Thoracic aorta (tissue), 2 donors: Measurements from ENCODE around the gene GNB3. TPM values are rescaled to one million over a fixed set of nuclear protein-coding genes. Genes with fewer than 3 reads are reported as not detected.
A peak's percentile ranks its signal among the peaks of the same experiment; 100 is the strongest.
"Not testable (repeated sequence)": the region's sequence is repeated elsewhere in the genome, so short reads cannot be mapped to it uniquely, and the experiment has no call there.

Source experiments
- ATAC-seq: fragments of 150-250 bp; one replicate; pipeline ENCODE4 v1.8.0; 2017; ENCODE audit warnings: low read depth; ENCODE audit not compliant: insufficient number of reproducible peaks, low FRiP score
- DNase-seq: peaks from one replicate; pipeline ENCODE4 v3.0.0-alpha.2; 2020; ENCODE audit warnings: low spot score
- H3K27ac ChIP-seq, 2 donors: fragments of 200-600 bp; sonication (generic); 1 replicate in 1 of 2; 2 replicates in 1 of 2; pipeline ENCODE4 v1.5.1; 2016; ENCODE audit warnings: mild to moderate bottlenecking in 2 of 2, moderate library complexity in 2 of 2
- H3K27me3 ChIP-seq: fragments of 200-600 bp; sonication (generic); replicated peaks from 2 replicates; pipeline ENCODE4 v1.6.0; 2016; ENCODE audit warnings: mild to moderate bottlenecking; ENCODE audit not compliant: insufficient read depth
- H3K36me3 ChIP-seq: fragments of 200-600 bp; sonication (generic); one replicate; pipeline ENCODE4 v1.5.1; 2016
- H3K4me1 ChIP-seq, 2 donors: fragments of 200-600 bp; sonication (generic); 1 replicate in 1 of 2; 2 replicates in 1 of 2; pipeline versions ENCODE4 v1.5.1 to v1.6.0; 2016; ENCODE audit warnings: low read depth in 2 of 2, mild to moderate bottlenecking in 1 of 2; ENCODE audit not compliant: control insufficient read depth in 1 of 2
- H3K4me3 ChIP-seq: fragments of 200-600 bp; sonication (generic); 2 replicates; pipeline ENCODE4 v1.5.1; 2016; ENCODE audit warnings: mild to moderate bottlenecking
- H3K9me3 ChIP-seq: fragments of 200-600 bp; sonication (generic); 2 replicates; pipeline ENCODE4 v1.5.1; 2016
- CTCF ChIP-seq: fragments of 200-600 bp; sonication (generic); IDR thresholded peaks from one replicate; pipeline ENCODE4 v1.5.1; 2019; ENCODE audit warnings: antibody characterized with exemption
- total RNA-seq, 2 donors: library from RNA; depleted of rRNA; stranded (reverse); fragments of >200 nt; gene quantifications; one replicate each; pipeline versions ENCODE4 v1.1.0 to v1.2.3, GENCODE V29; 2016

GNB3 gene
- total RNA-seq, 2 donors from 2014 or later: 9.3 to 16.6 TPM

- peak; percentile 90 for ATAC-seq
- Histone ChIP-seq H3K27me3 (no peaks in the 10 kb centered on the region), H3K36me3 (peaks cover 11% of the 10 kb centered on the region), H3K9me3 (no peaks in the 10 kb centered on the region), H3K27ac (peak within 1 kb of the TSS; percentile 89 to 94), H3K4me1 (peaks cover 31 to 42% of the 10 kb centered on the region in 2 donors), H3K4me3 (peak within 1 kb of the TSS; percentile 97)
- no peak for TF ChIP-seq CTCF
- peak; percentile 88 for DNase-seq
These were observed 32.6 kb downstream of the GNB3 start, which contains the start of gene SPSB2 for GRCh38 chr12:6873094-6874014. TSS of gene SPSB2 (minus strand) at chr12:6873303. CDS start at chr12:6872901, 402 bp downstream.

- Histone ChIP-seq H3K27ac (peak overlapping the region; percentile 89 to 94), H3K36me3 (peaks cover 11% of the 10 kb centered on the region), H3K4me3 (peak overlapping the region; percentile 97), H3K4me1 (peaks cover 25 to 36% of the 10 kb centered on the region in 2 donors)
- DNase-seq, H3K9me3 ChIP-seq, ATAC-seq, H3K27me3 ChIP-seq: not testable (repeated sequence)
These were observed 33.3 kb downstream of the GNB3 start for GRCh38 chr12:6874015-6874368.

GRCh38 chr12:6879824-6880223 lies 39.1 kb downstream of the GNB3 start:
- not testable (repeated sequence) for ATAC-seq, H3K9me3 ChIP-seq, DNase-seq, H3K4me3 ChIP-seq, H3K27ac ChIP-seq, H3K4me1 ChIP-seq, H3K27me3 ChIP-seq
- peaks cover 13% of the 10 kb centered on the region for H3K36me3 ChIP-seq

GRCh38 chr12:6883252-6883651 lies 42.5 kb downstream of the GNB3 start:
- Histone ChIP-seq H3K4me1 (no peaks in the 10 kb centered on the region), H3K36me3 (peaks cover 13% of the 10 kb centered on the region), H3K4me3 (no peak overlapping the region), H3K27me3 (no peaks in the 10 kb centered on the region), H3K9me3 (no peaks in the 10 kb centered on the region), H3K27ac (no peak overlapping the region)
- TF ChIP-seq CTCF: no peak
- DNase-seq: no peak
- no peak for ATAC-seq

GRCh38 chr12:6883683-6884082 lies 43.0 kb downstream of the GNB3 start:
- DNase-seq (no peak), ATAC-seq (no peak)
- H3K4me1 ChIP-seq: no peaks in the 10 kb centered on the region
- H3K27ac ChIP-seq: no peak overlapping the region
- no peaks in the 10 kb centered on the region for H3K27me3 ChIP-seq
- H3K9me3 ChIP-seq: no peaks in the 10 kb centered on the region
- no peak overlapping the region for H3K4me3 ChIP-seq
- TF ChIP-seq CTCF: no peak
- H3K36me3 ChIP-seq: peaks cover 13% of the 10 kb centered on the region

- DNase-seq: no peak
- peaks cover 13% of the 10 kb centered on the region for H3K36me3 ChIP-seq
- TF ChIP-seq CTCF: no peak
- no peak for ATAC-seq
- no peaks in the 10 kb centered on the region for H3K27me3 ChIP-seq
- H3K9me3 ChIP-seq: no peaks in the 10 kb centered on the region
- no peak overlapping the region for H3K27ac ChIP-seq
- H3K4me1 ChIP-seq: no peaks in the 10 kb centered on the region
- no peak overlapping the region for H3K4me3 ChIP-seq
These were observed 43.8 kb downstream of the GNB3 start for GRCh38 chr12:6884539-6884938.

GRCh38 chr12:6886206-6886999 lies 45.7 kb downstream of the GNB3 start:
- ATAC-seq, H3K9me3 ChIP-seq, H3K27ac ChIP-seq, H3K27me3 ChIP-seq, H3K4me1 ChIP-seq, DNase-seq, H3K4me3 ChIP-seq: not testable (repeated sequence)
- H3K36me3 ChIP-seq: peaks cover 13% of the 10 kb centered on the region
